ENCODE measurements around the gene DPP6.

DNA sequence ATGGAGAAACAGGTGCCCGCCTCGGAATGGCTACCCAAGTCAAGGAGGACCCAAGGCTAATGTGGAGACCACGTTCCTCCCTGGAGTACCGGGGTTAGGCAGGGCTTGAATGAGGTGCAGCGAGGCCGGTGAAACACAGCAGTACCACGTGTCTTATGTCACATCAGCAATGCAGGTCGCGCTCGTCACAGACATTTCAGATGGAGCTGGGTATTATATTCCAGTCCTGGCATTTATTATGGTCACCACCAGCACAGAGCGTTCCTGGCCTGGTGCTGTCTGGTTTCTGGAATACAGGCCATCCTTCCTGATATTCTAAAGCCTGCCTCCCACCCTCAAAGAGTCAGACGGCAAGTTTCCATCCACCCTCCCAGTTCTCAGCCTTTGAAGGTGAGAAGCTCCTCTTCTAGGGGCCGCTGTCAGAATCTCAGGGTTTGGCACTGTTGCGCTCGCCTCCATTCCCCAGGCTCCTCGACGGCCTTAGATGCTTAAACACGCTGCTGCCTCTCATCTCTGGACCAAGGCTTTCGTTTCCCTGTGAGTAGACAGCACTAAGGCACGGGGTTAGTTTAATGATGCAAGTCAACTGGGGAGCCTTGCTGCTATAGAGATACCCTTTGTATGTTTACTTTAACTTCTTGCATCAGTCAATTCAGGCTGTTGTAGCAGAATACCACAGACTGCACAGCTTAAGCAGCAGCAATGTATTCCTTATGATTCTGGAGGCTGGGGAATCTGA is 377.6 kb downstream of the DPP6 start:
- TF ChIP-seq, protein P1, sequence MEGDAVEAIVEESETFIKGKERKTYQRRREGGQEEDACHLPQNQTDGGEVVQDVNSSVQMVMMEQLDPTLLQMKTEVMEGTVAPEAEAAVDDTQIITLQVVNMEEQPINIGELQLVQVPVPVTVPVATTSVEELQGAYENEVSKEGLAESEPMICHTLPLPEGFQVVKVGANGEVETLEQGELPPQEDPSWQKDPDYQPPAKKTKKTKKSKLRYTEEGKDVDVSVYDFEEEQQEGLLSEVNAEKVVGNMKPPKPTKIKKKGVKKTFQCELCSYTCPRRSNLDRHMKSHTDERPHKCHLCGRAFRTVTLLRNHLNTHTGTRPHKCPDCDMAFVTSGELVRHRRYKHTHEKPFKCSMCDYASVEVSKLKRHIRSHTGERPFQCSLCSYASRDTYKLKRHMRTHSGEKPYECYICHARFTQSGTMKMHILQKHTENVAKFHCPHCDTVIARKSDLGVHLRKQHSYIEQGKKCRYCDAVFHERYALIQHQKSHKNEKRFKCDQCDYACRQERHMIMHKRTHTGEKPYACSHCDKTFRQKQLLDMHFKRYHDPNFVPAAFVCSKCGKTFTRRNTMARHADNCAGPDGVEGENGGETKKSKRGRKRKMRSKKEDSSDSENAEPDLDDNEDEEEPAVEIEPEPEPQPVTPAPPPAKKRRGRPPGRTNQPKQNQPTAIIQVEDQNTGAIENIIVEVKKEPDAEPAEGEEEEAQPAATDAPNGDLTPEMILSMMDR (conservative IDR thresholded peaks at IDR 0.05; ENCODE audit: low read length), result no peak
- no peak for TF ChIP-seq EZH2phosphoT487 (IDR thresholded peaks at IDR 0.05; ENCODE audit: borderline replicate concordance, low read depth, low read length)
